SK-N-SH treated with all-trans-retinoic acid at 6 μM for 48 hours (cell line): ENCODE results near the gene IGLL5.

Experiments
- ATAC-seq: fragments of 200-7000 bp; cut with Tn5 transposase; 3 replicates; pipeline ENCODE4 v1.9.1; 2020; ENCODE audit warnings: mild to moderate bottlenecking, moderate library complexity
- ARNTL ChIP-seq: fragments of 450-650 bp; formaldehyde crosslinking; IDR thresholded peaks from 2 replicates; pipeline ENCODE4 v1.5.0; 2020; ENCODE audit warnings: low read depth, mild to moderate bottlenecking, moderate library complexity, borderline replicate concordance
- BACH2 ChIP-seq: fragments of 250-450 bp; sonication (Bioruptor Pico); IDR thresholded peaks from 2 replicates; pipeline ENCODE4 v1.9.0; 2021; ENCODE audit warnings: mild to moderate bottlenecking, borderline replicate concordance
- CREB5 ChIP-seq: fragments of 250-450 bp; sonication (Bioruptor Pico); IDR thresholded peaks from 2 replicates; pipeline ENCODE4 v1.5.1; 2020; ENCODE audit warnings: low read depth, mild to moderate bottlenecking, moderate library complexity
- CSDC2 ChIP-seq: fragments of 250-450 bp; sonication (Bioruptor Pico); IDR thresholded peaks from 2 replicates; pipeline ENCODE4 v1.5.0; 2020; ENCODE audit warnings: mild to moderate bottlenecking, moderate library complexity
- ESRRG ChIP-seq: fragments of 250-450 bp; sonication (Bioruptor Pico); IDR thresholded peaks from 2 replicates; pipeline ENCODE4 v1.6.1; 2021; ENCODE audit warnings: mild to moderate bottlenecking
- ISL1 ChIP-seq: fragments of 250-450 bp; sonication (Bioruptor Pico); IDR thresholded peaks from 2 replicates; pipeline ENCODE4 v2.1.2; 2022; ENCODE audit warnings: mild to moderate bottlenecking, moderate library complexity
- SNAI2 ChIP-seq: fragments of 250-450 bp; sonication (Bioruptor Pico); IDR thresholded peaks from 2 replicates; pipeline ENCODE4 v1.5.0; 2020; ENCODE audit warnings: mild to moderate bottlenecking, moderate library complexity
- TCF4 ChIP-seq: fragments of 250-450 bp; sonication (Bioruptor Pico); IDR thresholded peaks from 2 replicates; pipeline ENCODE4 v1.8.0; 2021; ENCODE audit warnings: mild to moderate bottlenecking, moderate library complexity, borderline replicate concordance
- TOX ChIP-seq: fragments of 250-450 bp; sonication (Bioruptor Pico); IDR thresholded peaks from 2 replicates; pipeline ENCODE4 v1.8.0; 2021; ENCODE audit warnings: mild to moderate bottlenecking, moderate library complexity, borderline replicate concordance
- ZC3H10 ChIP-seq: fragments of 250-450 bp; sonication (Bioruptor Pico); IDR thresholded peaks from 2 replicates; pipeline ENCODE4 v1.5.1; 2021; ENCODE audit warnings: mild to moderate bottlenecking, moderate library complexity
- ZNF70 ChIP-seq: fragments of 450-650 bp; formaldehyde crosslinking; IDR thresholded peaks from 2 replicates; pipeline ENCODE4 v1.5.0; 2020; ENCODE audit warnings: mild to moderate bottlenecking, moderate library complexity
- ZNF8 ChIP-seq: fragments of 450-650 bp; formaldehyde crosslinking; IDR thresholded peaks from 2 replicates; pipeline ENCODE4 v1.5.0; 2020; ENCODE audit warnings: mild to moderate bottlenecking, moderate library complexity
- TF ChIP-seq, protein P1 (sequence below): fragments of 250-450 bp; sonication (Bioruptor Pico); IDR thresholded peaks from 2 replicates; pipeline ENCODE4 v1.8.0; 2020; ENCODE audit warnings: mild to moderate bottlenecking, moderate library complexity, borderline replicate concordance
- TF ChIP-seq, protein P2 (sequence below): fragments of 250-450 bp; sonication (Bioruptor Pico); IDR thresholded peaks from 2 replicates; pipeline ENCODE4 v1.5.1; 2021; ENCODE audit warnings: mild to moderate bottlenecking, moderate library complexity
- TF ChIP-seq, protein P3 (sequence below): fragments of 250-450 bp; sonication (Bioruptor Pico); IDR thresholded peaks from 2 replicates; pipeline ENCODE4 v1.5.0; 2020; ENCODE audit warnings: mild to moderate bottlenecking, moderate library complexity

IGLL5 gene

GRCh38 chr22:22936915-22937656 is 49.5 kb downstream of the IGLL5 start:
- ATAC-seq, result no peak
- TF ChIP-seq ZNF70 (CRISPR knock-in tag), result no peak

DNA sequence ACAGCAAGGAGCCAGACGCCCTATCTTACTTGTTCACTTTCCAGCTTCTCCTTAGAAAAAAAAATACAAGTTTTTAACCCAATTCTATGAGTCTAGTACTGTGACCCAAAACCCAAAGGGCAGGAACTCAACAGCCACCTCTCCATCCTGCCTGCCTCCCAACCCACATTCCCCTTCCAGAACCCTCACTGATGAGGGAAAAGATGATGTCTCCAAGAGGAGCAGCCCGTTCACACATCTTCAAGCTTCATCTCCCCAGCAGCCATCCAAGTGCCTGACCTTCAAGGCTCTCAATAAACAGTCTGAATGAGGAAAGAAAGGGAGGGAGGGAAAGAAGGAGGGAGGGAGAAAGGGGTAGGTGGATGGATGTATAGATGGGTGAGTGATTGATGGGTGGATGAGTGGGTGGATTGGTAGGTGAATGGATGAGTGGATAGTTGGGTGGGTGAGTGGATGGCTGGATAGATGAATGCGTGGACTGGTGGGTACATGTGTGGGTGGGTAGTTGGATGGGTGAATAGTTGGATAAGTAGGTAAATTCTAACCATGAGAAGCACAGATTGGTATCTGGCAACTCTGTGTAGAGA is 50.4 kb downstream of the IGLL5 start:
- ATAC-seq, result no peak

DNA sequence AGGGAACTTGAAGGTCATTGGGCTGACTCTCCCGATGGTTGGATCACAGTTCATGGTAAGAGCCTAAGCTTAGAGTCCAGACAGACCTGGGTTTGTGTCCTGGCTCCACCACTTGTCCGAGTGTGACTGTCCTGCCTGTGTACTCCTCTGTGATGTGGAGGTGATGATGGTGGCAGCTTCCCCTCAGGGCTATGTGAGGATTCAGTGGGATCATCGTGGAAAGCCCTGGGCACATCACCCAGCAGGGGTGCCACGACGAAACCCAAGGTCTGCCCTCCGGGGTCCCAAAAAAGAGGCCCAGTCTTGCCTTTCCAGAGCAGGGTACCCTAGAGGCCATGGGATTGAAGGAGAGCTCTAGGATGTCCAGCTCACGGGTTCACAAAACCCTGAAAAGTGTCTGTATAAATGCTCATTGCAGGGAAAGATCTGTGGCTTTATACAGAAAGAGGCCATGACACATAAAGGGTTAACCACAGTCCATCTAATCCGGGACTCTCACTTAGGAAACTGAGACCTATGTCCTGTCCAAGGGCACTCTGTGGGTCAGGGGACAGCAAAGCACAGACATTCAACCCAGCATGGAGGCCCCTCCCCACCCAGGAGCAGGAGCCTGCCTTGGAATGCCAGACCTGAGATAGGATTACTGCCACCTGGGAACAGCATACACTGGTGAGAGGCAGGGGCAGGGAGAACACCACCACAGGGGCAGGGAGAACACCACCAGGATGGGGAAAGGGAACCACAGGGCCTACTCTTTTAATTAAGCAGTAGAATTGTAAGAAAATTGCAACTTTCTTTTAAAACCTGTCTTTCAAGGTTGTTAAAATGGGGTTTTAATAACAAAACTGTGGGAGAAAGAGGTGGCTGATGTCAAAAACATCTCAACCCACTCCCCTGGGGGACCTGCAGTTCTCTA is 51.3 kb downstream of the IGLL5 start:
- no peak for ATAC-seq

More for the DNA sequence above, 50.4 kb downstream of the IGLL5 start:
- TF ChIP-seq, protein P1, sequence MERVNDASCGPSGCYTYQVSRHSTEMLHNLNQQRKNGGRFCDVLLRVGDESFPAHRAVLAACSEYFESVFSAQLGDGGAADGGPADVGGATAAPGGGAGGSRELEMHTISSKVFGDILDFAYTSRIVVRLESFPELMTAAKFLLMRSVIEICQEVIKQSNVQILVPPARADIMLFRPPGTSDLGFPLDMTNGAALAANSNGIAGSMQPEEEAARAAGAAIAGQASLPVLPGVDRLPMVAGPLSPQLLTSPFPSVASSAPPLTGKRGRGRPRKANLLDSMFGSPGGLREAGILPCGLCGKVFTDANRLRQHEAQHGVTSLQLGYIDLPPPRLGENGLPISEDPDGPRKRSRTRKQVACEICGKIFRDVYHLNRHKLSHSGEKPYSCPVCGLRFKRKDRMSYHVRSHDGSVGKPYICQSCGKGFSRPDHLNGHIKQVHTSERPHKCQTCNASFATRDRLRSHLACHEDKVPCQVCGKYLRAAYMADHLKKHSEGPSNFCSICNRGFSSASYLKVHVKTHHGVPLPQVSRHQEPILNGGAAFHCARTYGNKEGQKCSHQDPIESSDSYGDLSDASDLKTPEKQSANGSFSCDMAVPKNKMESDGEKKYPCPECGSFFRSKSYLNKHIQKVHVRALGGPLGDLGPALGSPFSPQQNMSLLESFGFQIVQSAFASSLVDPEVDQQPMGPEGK (CRISPR knock-in tag), result no peak
- TF ChIP-seq TOX (CRISPR knock-in tag) (no peak), ESRRG (CRISPR knock-in tag) (no peak), BACH2 (CRISPR knock-in tag) (no peak)

More for the DNA sequence above, 51.3 kb downstream of the IGLL5 start:
- no peak for TF ChIP-seq TOX (CRISPR knock-in tag)
- no peak for TF ChIP-seq ARNTL (CRISPR knock-in tag)
- TF ChIP-seq CSDC2, result no peak
- no peak for TF ChIP-seq ZNF8 (CRISPR knock-in tag)
- TF ChIP-seq TCF4, result no peak
- TF ChIP-seq, protein P2, sequence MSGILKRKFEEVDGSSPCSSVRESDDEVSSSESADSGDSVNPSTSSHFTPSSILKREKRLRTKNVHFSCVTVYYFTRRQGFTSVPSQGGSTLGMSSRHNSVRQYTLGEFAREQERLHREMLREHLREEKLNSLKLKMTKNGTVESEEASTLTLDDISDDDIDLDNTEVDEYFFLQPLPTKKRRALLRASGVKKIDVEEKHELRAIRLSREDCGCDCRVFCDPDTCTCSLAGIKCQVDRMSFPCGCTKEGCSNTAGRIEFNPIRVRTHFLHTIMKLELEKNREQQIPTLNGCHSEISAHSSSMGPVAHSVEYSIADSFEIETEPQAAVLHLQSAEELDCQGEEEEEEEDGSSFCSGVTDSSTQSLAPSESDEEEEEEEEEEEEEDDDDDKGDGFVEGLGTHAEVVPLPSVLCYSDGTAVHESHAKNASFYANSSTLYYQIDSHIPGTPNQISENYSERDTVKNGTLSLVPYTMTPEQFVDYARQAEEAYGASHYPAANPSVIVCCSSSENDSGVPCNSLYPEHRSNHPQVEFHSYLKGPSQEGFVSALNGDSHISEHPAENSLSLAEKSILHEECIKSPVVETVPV, result no peak
- no peak for TF ChIP-seq SNAI2 (CRISPR knock-in tag)
- TF ChIP-seq, protein P3, sequence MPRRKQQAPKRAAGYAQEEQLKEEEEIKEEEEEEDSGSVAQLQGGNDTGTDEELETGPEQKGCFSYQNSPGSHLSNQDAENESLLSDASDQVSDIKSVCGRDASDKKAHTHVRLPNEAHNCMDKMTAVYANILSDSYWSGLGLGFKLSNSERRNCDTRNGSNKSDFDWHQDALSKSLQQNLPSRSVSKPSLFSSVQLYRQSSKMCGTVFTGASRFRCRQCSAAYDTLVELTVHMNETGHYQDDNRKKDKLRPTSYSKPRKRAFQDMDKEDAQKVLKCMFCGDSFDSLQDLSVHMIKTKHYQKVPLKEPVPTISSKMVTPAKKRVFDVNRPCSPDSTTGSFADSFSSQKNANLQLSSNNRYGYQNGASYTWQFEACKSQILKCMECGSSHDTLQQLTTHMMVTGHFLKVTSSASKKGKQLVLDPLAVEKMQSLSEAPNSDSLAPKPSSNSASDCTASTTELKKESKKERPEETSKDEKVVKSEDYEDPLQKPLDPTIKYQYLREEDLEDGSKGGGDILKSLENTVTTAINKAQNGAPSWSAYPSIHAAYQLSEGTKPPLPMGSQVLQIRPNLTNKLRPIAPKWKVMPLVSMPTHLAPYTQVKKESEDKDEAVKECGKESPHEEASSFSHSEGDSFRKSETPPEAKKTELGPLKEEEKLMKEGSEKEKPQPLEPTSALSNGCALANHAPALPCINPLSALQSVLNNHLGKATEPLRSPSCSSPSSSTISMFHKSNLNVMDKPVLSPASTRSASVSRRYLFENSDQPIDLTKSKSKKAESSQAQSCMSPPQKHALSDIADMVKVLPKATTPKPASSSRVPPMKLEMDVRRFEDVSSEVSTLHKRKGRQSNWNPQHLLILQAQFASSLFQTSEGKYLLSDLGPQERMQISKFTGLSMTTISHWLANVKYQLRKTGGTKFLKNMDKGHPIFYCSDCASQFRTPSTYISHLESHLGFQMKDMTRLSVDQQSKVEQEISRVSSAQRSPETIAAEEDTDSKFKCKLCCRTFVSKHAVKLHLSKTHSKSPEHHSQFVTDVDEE (CRISPR knock-in tag), result no peak
- no peak for TF ChIP-seq ESRRG (CRISPR knock-in tag)
- no peak for TF ChIP-seq ZC3H10
- TF ChIP-seq BACH2 (CRISPR knock-in tag), result no peak
- TF ChIP-seq ISL1 (CRISPR knock-in tag), result no peak
- TF ChIP-seq, protein P1 (CRISPR knock-in tag), result no peak
- no peak for TF ChIP-seq CREB5 (CRISPR knock-in tag)
- TF ChIP-seq, all 23 proteins: peak for 0
